HCT116 (cell line): ENCODE data around the gene NDOR1. TPM values are rescaled to one million over a fixed set of nuclear protein-coding genes. Genes with fewer than 3 reads are reported as not detected.

ENCODE experiments used
- ATAC-seq: fragments of 200-7000 bp; cut with Tn5 transposase; 2 replicates; pipeline ENCODE4 v1.9.1; 2020; ENCODE audit warnings: mild to moderate bottlenecking, moderate library complexity
- BruUV-seq: library from RNA; stranded (reverse); fragments of 400-500 nt; replicated peaks from 2 replicates; lab custom pipeline; 2021; lab: Mats Ljungman, UMichigan
- CTCF ChIA-PET: fragments of 300-600 bp; sonication (Branson Sonifier 250); formaldehyde crosslinking; loops from one replicate; lab custom pipeline; 2021; ENCODE audit warnings: antibody characterized with exemption; lab: Charles Lee
- POLR2A ChIA-PET: fragments of 300-600, 350-600 bp; sonication (Branson Sonifier 250); formaldehyde crosslinking; loops from one replicate; lab custom pipeline; 2021; ENCODE audit warnings: antibody characterized with exemption; lab: Charles Lee
- RAD21 ChIA-PET, 2 experiments: fragments of 300-600 bp; sonication (Branson Sonifier 250); formaldehyde crosslinking; loops; one replicate each; lab custom pipeline; 2023; ENCODE audit warnings: low total read pairs in 2 of 2; ENCODE audit not compliant: uncharacterized antibody in 2 of 2, unreplicated experiment in 2 of 2, low non-redundant PET in 1 of 2; lab: Charles Lee
- DNase-seq: peaks from one replicate; pipeline ENCODE4 v3.0.0-alpha.2; 2010; ENCODE audit warnings: low read depth, low spot score
- H2AFZ ChIP-seq: fragments of 200-600 bp; shearing (Covaris generic), sonication (generic); 2 replicates; pipeline ENCODE4 v1.6.1; 2017; ENCODE audit warnings: low read depth, mixed run types, mixed read lengths, antibody characterized with exemption, low read length; ENCODE audit not compliant: poor library complexity, severe bottlenecking
- H3K27ac ChIP-seq: 2 replicates; pipeline ENCODE4 v1.5.1; 2012; ENCODE audit warnings: low read depth, low read length
- H3K27me3 ChIP-seq: fragments of 200-600 bp; sonication (generic); 2 replicates; pipeline ENCODE4 v1.6.1; 2016; ENCODE audit warnings: mixed run types, low read length, mixed read lengths; ENCODE audit not compliant: insufficient read depth
- H3K36me3 ChIP-seq, 2 experiments: fragments of 200-500 bp in 1 of 2; fragments of 200-600 bp in 1 of 2; sonication (Bioruptor generic) in 1 of 2; sonication (generic) in 1 of 2; 2 replicates each; pipeline versions ENCODE4 v1.5.1 to v1.6.1; 2014 to 2016; ENCODE audit warnings: low read length in 2 of 2, inconsistent platforms in 1 of 2, mixed read lengths in 1 of 2, mixed run types in 1 of 2; ENCODE audit not compliant: insufficient read depth in 2 of 2, control insufficient read depth in 1 of 2
- H3K4me1 ChIP-seq, 2 experiments: fragments of 200-600 bp in 1 of 2; sonication (generic) in 1 of 2; 2 replicates each; pipeline versions ENCODE4 v1.5.1 to v1.6.1; 2012 to 2017; ENCODE audit warnings: low read length in 2 of 2, inconsistent platforms in 1 of 2, mild to moderate bottlenecking in 1 of 2, mixed read lengths in 1 of 2, mixed run types in 1 of 2, moderate library complexity in 1 of 2; ENCODE audit not compliant: insufficient read depth in 2 of 2, control insufficient read depth in 1 of 2
- H3K4me2 ChIP-seq: fragments of 200-600 bp; sonication (generic); 2 replicates; pipeline ENCODE4 v1.6.1; 2017; ENCODE audit warnings: mixed run types, low read length, mixed read lengths
- H3K4me3 ChIP-seq, 2 experiments: fragments of 200-600 bp in 1 of 2; sonication (generic) in 1 of 2; replicated peaks in 1 of 2; 2 replicates each; pipeline ENCODE4 v1.5.1; 2011 to 2016; ENCODE audit warnings: low read length in 2 of 2, control low read depth in 1 of 2, low read depth in 1 of 2, mild to moderate bottlenecking in 1 of 2, mixed read lengths in 1 of 2, mixed run types in 1 of 2
- H3K79me2 ChIP-seq: fragments of 200-600 bp; sonication (generic); 2 replicates; pipeline ENCODE4 v1.6.1; 2017; ENCODE audit warnings: mild to moderate bottlenecking, mixed run types, low read length, moderate library complexity, mixed read lengths; ENCODE audit not compliant: insufficient read depth
- H3K9ac ChIP-seq: fragments of 200-600 bp; sonication (generic); 2 replicates; pipeline ENCODE4 v1.6.1; 2016; ENCODE audit warnings: low read length, mixed read lengths
- H3K9me2 ChIP-seq: fragments of 200-600 bp; sonication (generic), shearing (Covaris generic); 2 replicates; pipeline ENCODE4 v1.6.1; 2017; ENCODE audit warnings: mixed run types, mild to moderate bottlenecking, moderate library complexity; ENCODE audit not compliant: insufficient read depth
- H3K9me3 ChIP-seq, 2 experiments: fragments of 200-500 bp in 1 of 2; fragments of 200-600 bp in 1 of 2; sonication (Bioruptor generic) in 1 of 2; sonication (generic) in 1 of 2; 2 replicates each; pipeline ENCODE4 v1.6.1; 2014 to 2017; ENCODE audit warnings: low read length in 2 of 2, mixed read lengths in 2 of 2, inconsistent platforms in 1 of 2, low read depth in 1 of 2, mild to moderate bottlenecking in 1 of 2, mixed run types in 1 of 2, moderate library complexity in 1 of 2; ENCODE audit not compliant: control insufficient read depth in 1 of 2, insufficient read depth in 1 of 2
- H4K20me1 ChIP-seq: fragments of 200-600 bp; sonication (generic), shearing (Covaris generic); 2 replicates; pipeline ENCODE4 v1.6.1; 2017; ENCODE audit warnings: mixed run types, mild to moderate bottlenecking, moderate library complexity; ENCODE audit not compliant: insufficient read depth
- CBX3 ChIP-seq: IDR thresholded peaks from 2 replicates; pipeline ENCODE4 v1.6.1; 2012; ENCODE audit warnings: low read depth
- EZH2 ChIP-seq: fragments of 200-600 bp; sonication (generic); IDR thresholded peaks from 2 replicates; pipeline ENCODE4 v1.6.1; 2017; ENCODE audit warnings: antibody characterized with exemption, mixed run types
- EZH2phosphoT487 ChIP-seq: fragments of 200-600 bp; IDR thresholded peaks from 2 replicates; pipeline ENCODE4 v1.6.1; 2018; ENCODE audit warnings: antibody characterized with exemption, borderline replicate concordance
- FOSL1 ChIP-seq: IDR thresholded peaks from 2 replicates; pipeline ENCODE4 v1.6.1; 2012; ENCODE audit warnings: low read depth
- POLR2A ChIP-seq: IDR thresholded peaks from 2 replicates; pipeline ENCODE4 v1.7.0; 2011; ENCODE audit warnings: borderline replicate concordance; ENCODE audit not compliant: insufficient read depth, insufficient read length; ENCODE audit errors: extremely low read depth
- RAD21 ChIP-seq: IDR thresholded peaks from 2 replicates; pipeline ENCODE4 v1.6.1; 2012; ENCODE audit warnings: low read depth, mild to moderate bottlenecking
- TCF7L2 ChIP-seq: IDR thresholded peaks from 2 replicates; pipeline ENCODE4 v1.7.0; 2011; ENCODE audit warnings: borderline replicate concordance, inconsistent platforms; ENCODE audit not compliant: insufficient read depth, insufficient read length; ENCODE audit errors: extremely low read depth
- YY1 ChIP-seq: IDR thresholded peaks from 2 replicates; pipeline ENCODE4 v1.6.1; 2011; ENCODE audit warnings: low read length, low read depth, moderate library complexity, mild to moderate bottlenecking; ENCODE audit not compliant: insufficient replicate concordance; ENCODE audit errors: extremely low read depth
- ZNF274 ChIP-seq: fragments of 200-500 bp; sonication (Bioruptor generic); IDR thresholded peaks from 2 replicates; pipeline ENCODE4 v1.6.1; 2014; ENCODE audit warnings: mild to moderate bottlenecking, low read depth, low read length, inconsistent platforms
- intact Hi-C: fragments of 100-400 bp; cut with micrococcal nuclease; formaldehyde crosslinking; loops from 2 replicates; pipeline ENCODE4 v1.10.0; 2022
- total RNA-seq: library from RNA; stranded (reverse); gene quantifications from one replicate; pipeline ENCODE4 v1.2.1, GENCODE V29; 2021; ENCODE audit not compliant: unreplicated experiment
- TF ChIP-seq, protein P1 (sequence below): IDR thresholded peaks from 2 replicates; pipeline ENCODE4 v1.6.1; 2012; ENCODE audit warnings: low read depth

The NDOR1 gene
- total RNA-seq, 1 experiment from 2014 or later: 28.4 TPM

DNA sequence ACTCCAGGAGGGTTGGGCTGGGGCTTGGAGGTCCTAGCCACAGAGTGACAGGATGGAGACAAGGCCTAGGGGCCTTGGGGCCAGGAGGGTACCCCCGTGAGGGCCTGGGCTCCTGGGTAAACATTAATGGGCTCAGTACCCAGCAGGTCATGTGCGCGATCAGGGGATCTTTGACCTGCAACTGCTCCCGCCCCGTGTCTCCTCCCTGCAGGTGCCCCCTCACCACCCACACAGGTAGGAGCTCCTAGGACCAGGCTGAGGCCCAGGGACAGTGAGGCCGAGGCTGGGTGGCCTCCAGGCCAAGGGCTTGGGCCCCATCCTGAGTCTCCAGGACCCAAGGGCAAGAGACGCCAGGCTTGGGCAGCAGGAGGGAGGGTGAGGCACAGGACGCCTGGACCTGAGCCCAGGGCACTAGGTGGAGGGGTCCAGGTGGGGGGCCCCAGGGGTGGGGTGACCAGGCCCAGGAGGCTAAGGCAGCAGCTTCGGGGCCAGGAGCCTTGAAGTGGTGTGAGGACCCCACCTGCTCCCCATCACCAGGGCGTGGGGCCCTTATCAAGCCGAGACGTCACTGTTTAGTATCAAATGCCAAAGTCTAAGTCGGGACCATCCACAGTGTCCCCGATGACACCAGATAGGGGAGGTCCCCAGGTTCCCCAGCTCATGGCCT, 25.3 kb downstream of the NDOR1 start, which contains the start of gene SLC34A3:
Gene SLC34A3, plus strand, starts transcription at position 197 of the 667 bp plus-strand sequence. CDS start 802 bp downstream, outside the sequence.
- no peak within 1 kb of the TSS for H3K9ac ChIP-seq
- no peak within 1 kb of the TSS for H2AFZ ChIP-seq
- no peaks in the 10 kb centered on the region for H3K27me3 ChIP-seq
- H4K20me1 ChIP-seq: no peaks in the 10 kb centered on the region
- ATAC-seq (no peak), DNase-seq (no peak)
- POLR2A ChIA-PET: no interaction called here
- CTCF ChIA-PET: no interaction called here
- RAD21 ChIA-PET: no interaction called here
- H3K9me3 ChIP-seq: no peaks in the 10 kb centered on the region
- intact Hi-C loops: no loop called here
- H3K36me3 ChIP-seq: no peaks in the 10 kb centered on the region
- no peaks in the 10 kb centered on the region for H3K79me2 ChIP-seq
- no TSS peak for BruUV-seq
- no peak within 1 kb of the TSS for H3K4me3 ChIP-seq
- H3K9me2 ChIP-seq: no peaks in the 10 kb centered on the region
- H3K27ac ChIP-seq: no peak within 1 kb of the TSS; the same call in 1 of the 2 replicates
- TF ChIP-seq, protein P1, sequence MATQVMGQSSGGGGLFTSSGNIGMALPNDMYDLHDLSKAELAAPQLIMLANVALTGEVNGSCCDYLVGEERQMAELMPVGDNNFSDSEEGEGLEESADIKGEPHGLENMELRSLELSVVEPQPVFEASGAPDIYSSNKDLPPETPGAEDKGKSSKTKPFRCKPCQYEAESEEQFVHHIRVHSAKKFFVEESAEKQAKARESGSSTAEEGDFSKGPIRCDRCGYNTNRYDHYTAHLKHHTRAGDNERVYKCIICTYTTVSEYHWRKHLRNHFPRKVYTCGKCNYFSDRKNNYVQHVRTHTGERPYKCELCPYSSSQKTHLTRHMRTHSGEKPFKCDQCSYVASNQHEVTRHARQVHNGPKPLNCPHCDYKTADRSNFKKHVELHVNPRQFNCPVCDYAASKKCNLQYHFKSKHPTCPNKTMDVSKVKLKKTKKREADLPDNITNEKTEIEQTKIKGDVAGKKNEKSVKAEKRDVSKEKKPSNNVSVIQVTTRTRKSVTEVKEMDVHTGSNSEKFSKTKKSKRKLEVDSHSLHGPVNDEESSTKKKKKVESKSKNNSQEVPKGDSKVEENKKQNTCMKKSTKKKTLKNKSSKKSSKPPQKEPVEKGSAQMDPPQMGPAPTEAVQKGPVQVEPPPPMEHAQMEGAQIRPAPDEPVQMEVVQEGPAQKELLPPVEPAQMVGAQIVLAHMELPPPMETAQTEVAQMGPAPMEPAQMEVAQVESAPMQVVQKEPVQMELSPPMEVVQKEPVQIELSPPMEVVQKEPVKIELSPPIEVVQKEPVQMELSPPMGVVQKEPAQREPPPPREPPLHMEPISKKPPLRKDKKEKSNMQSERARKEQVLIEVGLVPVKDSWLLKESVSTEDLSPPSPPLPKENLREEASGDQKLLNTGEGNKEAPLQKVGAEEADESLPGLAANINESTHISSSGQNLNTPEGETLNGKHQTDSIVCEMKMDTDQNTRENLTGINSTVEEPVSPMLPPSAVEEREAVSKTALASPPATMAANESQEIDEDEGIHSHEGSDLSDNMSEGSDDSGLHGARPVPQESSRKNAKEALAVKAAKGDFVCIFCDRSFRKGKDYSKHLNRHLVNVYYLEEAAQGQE: no peak
- no peak within 1 kb of the TSS for H3K4me2 ChIP-seq
- peaks cover 27 to 38% of the 10 kb centered on the region in 2 experiments for H3K4me1 ChIP-seq

GRCh38 chr9:137231372-137232039, 26.0 kb downstream of the NDOR1 start:
- POLR2A ChIA-PET: no interaction called here

More at GRCh38 chr9:137231372-137232039, 26.0 kb downstream of the NDOR1 start:
- TF ChIP-seq FOSL1 (no peak), EZH2 (no peak), RAD21 (no peak), EZH2phosphoT487 (no peak), CBX3 (no peak), ZNF274 (no peak), POLR2A (no peak), TCF7L2 (no peak), YY1 (no peak)
- TF ChIP-seq, protein P1: no peak
- no peaks in the 10 kb centered on the region for H3K9me3 ChIP-seq
- no peaks in the 10 kb centered on the region for H3K79me2 ChIP-seq
- no peak overlapping the region for H3K9ac ChIP-seq
- no peak overlapping the region for H3K4me2 ChIP-seq
- no TSS peak for BruUV-seq
- H2AFZ ChIP-seq: no peak overlapping the region
- H3K4me1 ChIP-seq: peaks cover 20 to 37% of the 10 kb centered on the region in 2 experiments
- H3K4me3 ChIP-seq: no peak overlapping the region
- ATAC-seq (no peak), DNase-seq (no peak)
- CTCF ChIA-PET: no interaction called here
- RAD21 ChIA-PET: no interaction called here
- no peaks in the 10 kb centered on the region for H4K20me1 ChIP-seq
- intact Hi-C loops: no loop called here
- H3K9me2 ChIP-seq: no peaks in the 10 kb centered on the region
- no peak overlapping the region for H3K27ac ChIP-seq
- no peaks in the 10 kb centered on the region for H3K27me3 ChIP-seq
- H3K36me3 ChIP-seq: no peaks in the 10 kb centered on the region
